ENCODE results near the gene FBXO46. TPM values are rescaled to one million over a fixed set of nuclear protein-coding genes. Genes with fewer than 3 reads are reported as not detected.

Gene FBXO46
- total and polyA plus RNA-seq, 10 of the 15 experiments (the other 5 are each of a cell fraction or from before 2014, with no cell fraction given): 2.5 to 61.5 (median 13.7) TPM

- TF ChIP-seq EP300 (IDR thresholded peaks at IDR 0.05; ENCODE audit: borderline replicate concordance in 1 of 2, control insufficient read depth in 1 of 2, low read depth in 2 of 2, low read length in 2 of 2) (peak in 1 of 2 experiments; percentile 51; a peak in 2 of 4 replicates), RELA (IDR thresholded peaks at IDR 0.05; ENCODE audit: borderline replicate concordance, partially characterized antibody) (peak; percentile 95), SUZ12 (IDR thresholded peaks at IDR 0.05; ENCODE audit: unreplicated experiment) (no peak), BMI1 (IDR thresholded peaks at IDR 0.05; ENCODE audit: borderline replicate concordance) (no peak; the same call in 1 of the 2 replicates), ZSCAN29 (IDR thresholded peaks at IDR 0.05) (no peak), GATAD2B (conservative IDR thresholded peaks at IDR 0.05; ENCODE audit: low read depth) (peak; percentile 32; the same call in 1 of the 2 replicates), WRNIP1 (IDR thresholded peaks at IDR 0.05; ENCODE audit: borderline replicate concordance, low read depth, low read length) (no peak), MTA2 (IDR thresholded peaks at IDR 0.05; ENCODE audit: low read depth) (peak; percentile 9), NFYB (IDR thresholded peaks at IDR 0.05; ENCODE audit: insufficient read depth, low read depth, low read length) (peak; percentile 65; the same call in 1 of the 2 replicates), BACH1 (IDR thresholded peaks at IDR 0.05; ENCODE audit: borderline replicate concordance) (0 out of 2 replicates have a peak, but pooled peaks have one; percentile 67), HDAC6 (IDR thresholded peaks at IDR 0.05; ENCODE audit: unreplicated experiment) (no peak), KAT2A (conservative IDR thresholded peaks at IDR 0.05; ENCODE audit: control insufficient read depth, low read depth, low read length) (no peak), ATF7 (IDR thresholded peaks at IDR 0.05; ENCODE audit: low read depth) (peak; percentile 81), STAT1 (conservative IDR thresholded peaks at IDR 0.05) (no peak; the same call in 1 of the 2 replicates), CHD1 (IDR thresholded peaks at IDR 0.05; ENCODE audit: low read depth, low read length) (no peak), RB1 (IDR thresholded peaks at IDR 0.05; ENCODE audit: borderline replicate concordance) (peak; percentile 78; the same call in 1 of the 2 replicates), YBX1 (IDR thresholded peaks at IDR 0.05) (no peak), NRF1 (conservative IDR thresholded peaks at IDR 0.05; ENCODE audit: low read depth, low read length) (peak; percentile 85), FOS (IDR thresholded peaks at IDR 0.05; ENCODE audit: borderline replicate concordance, extremely low read depth, insufficient read length) (peak; percentile 37), MYB (IDR thresholded peaks at IDR 0.05; ENCODE audit: borderline replicate concordance, low read depth, low read length) (no peak), SPI1 (IDR thresholded peaks at IDR 0.05; ENCODE audit: borderline replicate concordance, insufficient read depth, low read depth, low read length) (0 out of 2 replicates have a peak, but pooled peaks have one; percentile 1), LARP7 (IDR thresholded peaks at IDR 0.05) (peak; percentile 11; the same call in 1 of the 2 replicates)
- TF ChIP-seq, protein P1, sequence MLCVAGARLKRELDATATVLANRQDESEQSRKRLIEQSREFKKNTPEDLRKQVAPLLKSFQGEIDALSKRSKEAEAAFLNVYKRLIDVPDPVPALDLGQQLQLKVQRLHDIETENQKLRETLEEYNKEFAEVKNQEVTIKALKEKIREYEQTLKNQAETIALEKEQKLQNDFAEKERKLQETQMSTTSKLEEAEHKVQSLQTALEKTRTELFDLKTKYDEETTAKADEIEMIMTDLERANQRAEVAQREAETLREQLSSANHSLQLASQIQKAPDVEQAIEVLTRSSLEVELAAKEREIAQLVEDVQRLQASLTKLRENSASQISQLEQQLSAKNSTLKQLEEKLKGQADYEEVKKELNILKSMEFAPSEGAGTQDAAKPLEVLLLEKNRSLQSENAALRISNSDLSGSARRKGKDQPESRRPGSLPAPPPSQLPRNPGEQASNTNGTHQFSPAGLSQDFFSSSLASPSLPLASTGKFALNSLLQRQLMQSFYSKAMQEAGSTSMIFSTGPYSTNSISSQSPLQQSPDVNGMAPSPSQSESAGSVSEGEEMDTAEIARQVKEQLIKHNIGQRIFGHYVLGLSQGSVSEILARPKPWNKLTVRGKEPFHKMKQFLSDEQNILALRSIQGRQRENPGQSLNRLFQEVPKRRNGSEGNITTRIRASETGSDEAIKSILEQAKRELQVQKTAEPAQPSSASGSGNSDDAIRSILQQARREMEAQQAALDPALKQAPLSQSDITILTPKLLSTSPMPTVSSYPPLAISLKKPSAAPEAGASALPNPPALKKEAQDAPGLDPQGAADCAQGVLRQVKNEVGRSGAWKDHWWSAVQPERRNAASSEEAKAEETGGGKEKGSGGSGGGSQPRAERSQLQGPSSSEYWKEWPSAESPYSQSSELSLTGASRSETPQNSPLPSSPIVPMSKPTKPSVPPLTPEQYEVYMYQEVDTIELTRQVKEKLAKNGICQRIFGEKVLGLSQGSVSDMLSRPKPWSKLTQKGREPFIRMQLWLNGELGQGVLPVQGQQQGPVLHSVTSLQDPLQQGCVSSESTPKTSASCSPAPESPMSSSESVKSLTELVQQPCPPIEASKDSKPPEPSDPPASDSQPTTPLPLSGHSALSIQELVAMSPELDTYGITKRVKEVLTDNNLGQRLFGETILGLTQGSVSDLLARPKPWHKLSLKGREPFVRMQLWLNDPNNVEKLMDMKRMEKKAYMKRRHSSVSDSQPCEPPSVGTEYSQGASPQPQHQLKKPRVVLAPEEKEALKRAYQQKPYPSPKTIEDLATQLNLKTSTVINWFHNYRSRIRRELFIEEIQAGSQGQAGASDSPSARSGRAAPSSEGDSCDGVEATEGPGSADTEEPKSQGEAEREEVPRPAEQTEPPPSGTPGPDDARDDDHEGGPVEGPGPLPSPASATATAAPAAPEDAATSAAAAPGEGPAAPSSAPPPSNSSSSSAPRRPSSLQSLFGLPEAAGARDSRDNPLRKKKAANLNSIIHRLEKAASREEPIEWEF (IDR thresholded peaks at IDR 0.05; ENCODE audit: insufficient replicate concordance, low read depth, low read length): no peak
- TF ChIP-seq, protein P2, sequence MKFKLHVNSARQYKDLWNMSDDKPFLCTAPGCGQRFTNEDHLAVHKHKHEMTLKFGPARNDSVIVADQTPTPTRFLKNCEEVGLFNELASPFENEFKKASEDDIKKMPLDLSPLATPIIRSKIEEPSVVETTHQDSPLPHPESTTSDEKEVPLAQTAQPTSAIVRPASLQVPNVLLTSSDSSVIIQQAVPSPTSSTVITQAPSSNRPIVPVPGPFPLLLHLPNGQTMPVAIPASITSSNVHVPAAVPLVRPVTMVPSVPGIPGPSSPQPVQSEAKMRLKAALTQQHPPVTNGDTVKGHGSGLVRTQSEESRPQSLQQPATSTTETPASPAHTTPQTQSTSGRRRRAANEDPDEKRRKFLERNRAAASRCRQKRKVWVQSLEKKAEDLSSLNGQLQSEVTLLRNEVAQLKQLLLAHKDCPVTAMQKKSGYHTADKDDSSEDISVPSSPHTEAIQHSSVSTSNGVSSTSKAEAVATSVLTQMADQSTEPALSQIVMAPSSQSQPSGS (IDR thresholded peaks at IDR 0.05; ENCODE audit: low read length): no peak
Measured at GRCh38 chr19:45717131-45717982, 13.3 kb downstream of the FBXO46 start (continued).
